Natural killer cell (primary cell): ENCODE results near the gene MGLL. TPM values are rescaled to one million over a fixed set of nuclear protein-coding genes. Genes with fewer than 3 reads are reported as not detected.

Experiments
- ATAC-seq, 3 donors: fragments of 150-1000 bp in 2 of 3; fragments of 200-7000 bp in 1 of 3; cut with Tn5 transposase; 1 replicate in 1 of 3; 2 replicates in 2 of 3; pipeline ENCODE4 v1.10.0; 2021; ENCODE audit warnings: mild to moderate bottlenecking in 2 of 3, moderate library complexity in 2 of 3
- DNase-seq, 2 donors: peaks; one replicate each; pipeline versions ENCODE4 v3.0.0 to v3.0.0-alpha.2; 2013 to 2021; ENCODE audit warnings: mixed read lengths in 1 of 2
- H3K27ac ChIP-seq: one replicate; pipeline ENCODE4 v1.5.1; 2013; ENCODE audit warnings: mild to moderate bottlenecking, low read length
- H3K27me3 ChIP-seq: one replicate; pipeline ENCODE4 v1.6.1; 2013; ENCODE audit warnings: low read length; ENCODE audit not compliant: control insufficient read depth, insufficient read depth
- H3K36me3 ChIP-seq: one replicate; pipeline ENCODE4 v1.6.1; 2013; ENCODE audit warnings: low read length; ENCODE audit not compliant: control insufficient read depth, insufficient read depth
- H3K4me1 ChIP-seq: one replicate; pipeline ENCODE4 v1.6.1; 2013; ENCODE audit warnings: low read length; ENCODE audit not compliant: control insufficient read depth, insufficient read depth
- H3K4me3 ChIP-seq: one replicate; pipeline ENCODE4 v1.5.1; 2013; ENCODE audit warnings: low read length
- H3K9me3 ChIP-seq: one replicate; pipeline ENCODE4 v1.6.1; 2013; ENCODE audit warnings: low read length; ENCODE audit not compliant: control insufficient read depth, insufficient read depth
- H3K27ac Mint-ChIP-seq, 2 donors: one replicate each; pipeline ENCODE4 v1.8.0; 2022; ENCODE audit warnings: mild to moderate bottlenecking in 2 of 2, mixed read lengths in 2 of 2, moderate library complexity in 1 of 2
- H3K27me3 Mint-ChIP-seq, 2 donors: one replicate each; pipeline ENCODE4 v1.8.0; 2022; ENCODE audit warnings: low read depth in 2 of 2, mixed read lengths in 2 of 2
- H3K36me3 Mint-ChIP-seq: one replicate; pipeline ENCODE4 v1.8.0; 2022; ENCODE audit warnings: mixed read lengths
- H3K4me1 Mint-ChIP-seq, 2 donors: one replicate each; pipeline ENCODE4 v1.8.0; 2022; ENCODE audit warnings: mixed read lengths in 2 of 2
- H3K4me3 Mint-ChIP-seq: one replicate; pipeline ENCODE4 v1.8.0; 2022; ENCODE audit warnings: mild to moderate bottlenecking, moderate library complexity, mixed read lengths
- H3K9me3 Mint-ChIP-seq, 2 donors: one replicate each; pipeline ENCODE4 v1.8.0; 2022; ENCODE audit warnings: mixed read lengths in 2 of 2
- WGBS: methylation state at CpG from one replicate; pipeline ENCODE4 v1.1.7; 2013; ENCODE audit warnings: missing lambda C conversion rate; ENCODE audit not compliant: insufficient coverage; 5-methylcytosine and 5-hydroxymethylcytosine counted together
- intact Hi-C: fragments of 100-400 bp; cut with micrococcal nuclease; formaldehyde crosslinking; loops from one replicate; pipeline ENCODE4 v1.14.2; 2022
- total RNA-seq, 4 donors: library from RNA; stranded (reverse); fragments of 120-200 nt in 1 of 4; gene quantifications; one replicate each; pipeline versions ENCODE4 v1.2.3 to v1.2.4, GENCODE V29; 2013 to 2022
- TF ChIP-seq, protein P1 (sequence below): fragments of 200-600 bp; IDR thresholded peaks from one replicate; pipeline ENCODE4 v1.8.0; 2022; ENCODE audit warnings: antibody characterized with exemption

The MGLL gene
- total RNA-seq, 3 donors from 2014 or later (not counting 1 experiment from before 2014, with no cell fraction given), result 2.7 to 4.6 (median 3.0) TPM

DNA sequence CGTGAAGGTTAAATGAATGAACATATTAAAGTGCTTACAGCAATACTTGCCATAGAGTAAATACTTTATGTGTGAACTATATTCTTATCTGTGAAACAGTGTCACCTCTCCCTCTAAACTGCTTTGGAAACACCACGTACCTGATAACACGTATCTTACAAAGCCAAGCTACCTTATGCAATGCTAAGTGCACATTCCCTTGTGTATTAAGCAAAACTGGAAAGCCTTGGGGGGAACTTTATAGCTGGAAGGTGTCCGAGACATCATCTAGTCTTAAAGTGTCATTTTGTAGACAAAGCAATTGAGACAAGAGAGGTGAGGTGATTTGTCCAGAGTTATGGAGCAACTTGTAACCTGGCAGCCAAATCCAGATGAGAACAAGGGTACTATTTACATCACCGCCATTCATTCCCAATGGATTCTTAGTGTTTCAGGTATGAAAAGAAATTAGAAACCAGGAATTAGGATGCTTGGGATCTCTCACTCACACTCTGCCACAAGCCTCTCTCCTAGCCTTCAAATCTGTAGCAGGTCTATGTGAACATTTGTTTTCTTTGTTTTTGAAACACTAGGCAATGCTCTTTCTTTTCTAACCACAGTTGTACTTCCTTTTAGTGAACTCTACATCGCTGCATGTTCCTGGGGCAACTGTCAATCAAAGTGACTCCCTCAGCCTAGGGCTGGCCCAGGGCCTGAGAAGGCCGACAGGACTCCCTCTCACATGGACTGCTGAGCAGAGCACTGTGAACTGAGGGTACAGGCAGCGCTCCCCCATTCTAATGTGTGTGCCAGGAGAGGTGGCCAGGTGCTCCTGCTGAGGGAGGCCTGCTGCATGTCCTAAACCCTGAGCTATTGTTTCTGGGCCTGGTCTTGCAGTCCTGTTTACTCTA is 13.9 kb upstream of the MGLL start:
- ATAC-seq (peak in 1 of 3 donors; percentile 36), DNase-seq (no peak)
- Histone ChIP-seq H3K9me3 (no peaks in the 10 kb centered on the region), H3K27ac (no peak overlapping the region), H3K4me1 (no peaks in the 10 kb centered on the region), H3K36me3 (no peaks in the 10 kb centered on the region), H3K27me3 (no peaks in the 10 kb centered on the region), H3K4me3 (no peak overlapping the region)
- TF ChIP-seq, protein P1, sequence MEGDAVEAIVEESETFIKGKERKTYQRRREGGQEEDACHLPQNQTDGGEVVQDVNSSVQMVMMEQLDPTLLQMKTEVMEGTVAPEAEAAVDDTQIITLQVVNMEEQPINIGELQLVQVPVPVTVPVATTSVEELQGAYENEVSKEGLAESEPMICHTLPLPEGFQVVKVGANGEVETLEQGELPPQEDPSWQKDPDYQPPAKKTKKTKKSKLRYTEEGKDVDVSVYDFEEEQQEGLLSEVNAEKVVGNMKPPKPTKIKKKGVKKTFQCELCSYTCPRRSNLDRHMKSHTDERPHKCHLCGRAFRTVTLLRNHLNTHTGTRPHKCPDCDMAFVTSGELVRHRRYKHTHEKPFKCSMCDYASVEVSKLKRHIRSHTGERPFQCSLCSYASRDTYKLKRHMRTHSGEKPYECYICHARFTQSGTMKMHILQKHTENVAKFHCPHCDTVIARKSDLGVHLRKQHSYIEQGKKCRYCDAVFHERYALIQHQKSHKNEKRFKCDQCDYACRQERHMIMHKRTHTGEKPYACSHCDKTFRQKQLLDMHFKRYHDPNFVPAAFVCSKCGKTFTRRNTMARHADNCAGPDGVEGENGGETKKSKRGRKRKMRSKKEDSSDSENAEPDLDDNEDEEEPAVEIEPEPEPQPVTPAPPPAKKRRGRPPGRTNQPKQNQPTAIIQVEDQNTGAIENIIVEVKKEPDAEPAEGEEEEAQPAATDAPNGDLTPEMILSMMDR, result no peak
- H3K9me3 Mint-ChIP-seq, result no peaks in the 10 kb centered on the region
- intact Hi-C loops, result no loop called here
- 52% methylated on average over 5 of the region's 8 CpGs for whole genome bisulfite sequencing
- H3K27ac Mint-ChIP-seq, result no peak overlapping the region
- H3K27me3 Mint-ChIP-seq, result peaks cover 0 to 6% of the 10 kb centered on the region in 2 donors
- no peaks in the 10 kb centered on the region for H3K36me3 Mint-ChIP-seq
- no peaks in the 10 kb centered on the region for H3K4me1 Mint-ChIP-seq
- H3K4me3 Mint-ChIP-seq, result no peak overlapping the region

DNA sequence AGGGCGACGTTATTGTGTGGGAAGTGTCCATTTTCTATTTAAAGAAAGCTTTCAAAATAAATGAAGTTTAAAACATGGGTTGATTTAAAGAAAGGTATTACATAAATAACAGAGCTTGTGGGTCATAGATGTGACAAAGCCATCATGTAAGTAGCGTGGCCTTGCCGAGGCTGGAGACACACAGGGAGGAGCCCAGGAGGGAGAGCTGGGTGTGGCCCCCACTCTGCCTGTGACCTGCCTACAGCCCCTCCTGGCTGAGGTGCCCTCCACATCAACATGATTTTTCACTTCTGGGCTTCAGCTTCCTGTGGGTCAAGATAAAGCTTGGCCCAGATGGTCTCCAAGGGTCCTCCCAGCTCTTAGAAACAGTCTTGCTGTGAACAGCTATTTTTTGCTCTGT is 12.5 kb upstream of the MGLL start:
- Mint-ChIP-seq H3K27me3 (peaks cover 0 to 3% of the 10 kb centered on the region in 2 donors), H3K36me3 (peaks cover 7% of the 10 kb centered on the region), H3K9me3 (peaks cover under 1 to 5% of the 10 kb centered on the region in 2 donors), H3K4me1 (no peaks in the 10 kb centered on the region), H3K27ac (no peak overlapping the region), H3K4me3 (no peak overlapping the region)
- H3K9me3 ChIP-seq, result peaks cover 4% of the 10 kb centered on the region
- ATAC-seq, result no peak
- no peak overlapping the region for H3K4me3 ChIP-seq
- 74% methylated on average over 2 of the region's 4 CpGs for WGBS
- intact Hi-C loops, result loop anchor here (5.0 kb wide), 1 partner anchor 182 kb away; no protein-coding TSS in a partner anchor
- no peak for DNase-seq
- H3K36me3 ChIP-seq, result no peaks in the 10 kb centered on the region
- no peaks in the 10 kb centered on the region for H3K4me1 ChIP-seq
- H3K27ac ChIP-seq, result no peak overlapping the region
- H3K27me3 ChIP-seq, result no peaks in the 10 kb centered on the region
- TF ChIP-seq, protein P1, result no peak

DNA sequence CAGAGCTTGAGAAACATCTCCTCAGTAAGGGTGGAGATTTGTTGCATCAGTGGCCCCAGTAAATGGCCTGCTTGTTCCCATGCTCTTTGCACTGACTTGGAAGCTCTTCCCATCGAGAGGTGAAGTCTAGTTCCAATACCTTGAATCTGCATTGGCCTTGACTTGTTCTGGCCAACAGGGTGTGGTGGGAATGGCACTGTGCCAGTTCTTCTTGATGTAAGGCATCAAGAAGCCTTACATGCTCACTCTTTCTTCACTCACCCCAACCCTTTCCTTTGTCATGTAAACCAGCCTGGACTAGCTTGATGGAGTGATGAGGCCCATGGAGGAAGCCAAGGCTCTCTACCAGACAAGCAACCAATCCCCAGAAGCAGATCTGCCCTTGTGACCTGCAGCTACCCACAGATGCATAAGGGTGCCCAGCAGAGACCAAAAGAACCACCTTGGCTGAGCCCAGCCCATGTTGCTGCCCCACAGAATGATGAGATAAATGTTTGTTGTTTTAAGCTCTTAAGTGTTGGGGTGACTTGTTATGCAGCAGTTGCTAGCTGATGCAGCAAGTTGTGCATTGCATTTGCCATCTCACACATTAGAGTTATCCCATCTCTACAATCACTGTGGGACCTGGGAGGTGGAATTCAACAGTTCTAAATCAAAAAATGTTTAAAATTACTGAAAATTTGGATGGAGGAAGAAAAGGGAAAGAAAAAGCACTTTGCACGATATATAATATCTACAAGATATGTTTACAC is 11.1 kb upstream of the MGLL start:
- Histone ChIP-seq H3K27me3 (no peaks in the 10 kb centered on the region), H3K4me1 (no peaks in the 10 kb centered on the region), H3K4me3 (no peak overlapping the region), H3K27ac (no peak overlapping the region), H3K36me3 (no peaks in the 10 kb centered on the region), H3K9me3 (peaks cover 6% of the 10 kb centered on the region)
- intact Hi-C loops, result loop anchor here (5.0 kb wide), 1 partner anchor 181 kb away; no protein-coding TSS in a partner anchor
- WGBS, result 89% methylated on average over 1 of the region's 2 CpGs
- ATAC-seq, result no peak
- no peak for DNase-seq
- no peak overlapping the region for H3K4me3 Mint-ChIP-seq
- TF ChIP-seq, protein P1, result no peak
- H3K27ac Mint-ChIP-seq, result no peak overlapping the region
- H3K4me1 Mint-ChIP-seq, result no peaks in the 10 kb centered on the region
- no peaks in the 10 kb centered on the region for H3K27me3 Mint-ChIP-seq
- H3K36me3 Mint-ChIP-seq, result peaks cover 16% of the 10 kb centered on the region
- peaks cover 2 to 10% of the 10 kb centered on the region in 2 donors for H3K9me3 Mint-ChIP-seq
